AG09309 (cell line): ENCODE data around the gene EBF4.
"Not testable (repeated sequence)": the region's sequence is repeated elsewhere in the genome, so short reads cannot be mapped to it uniquely, and the experiment has no call there.

Experiments used
- DNase-seq: peaks from one replicate; pipeline ENCODE4 v3.0.0-alpha.2; 2010; ENCODE audit warnings: low read depth
- H3K4me3 ChIP-seq: 2 replicates; pipeline ENCODE4 v1.5.1; 2011; ENCODE audit warnings: mild to moderate bottlenecking, low read depth, low read length, moderate library complexity; ENCODE audit not compliant: control insufficient read depth
- TF ChIP-seq, protein P1 (sequence below): IDR thresholded peaks from 2 replicates; pipeline ENCODE4 v1.5.1; 2011; ENCODE audit warnings: mild to moderate bottlenecking, low read depth, low read length, inconsistent platforms; ENCODE audit not compliant: insufficient read depth, control insufficient read depth; ENCODE audit errors: missing control alignments

EBF4 gene

GRCh38 chr20:2695206-2695983 lies 2.8 kb downstream of the EBF4 start:
- DNase-seq: no peak
- H3K4me3 ChIP-seq: no peak overlapping the region
- TF ChIP-seq, protein P1, sequence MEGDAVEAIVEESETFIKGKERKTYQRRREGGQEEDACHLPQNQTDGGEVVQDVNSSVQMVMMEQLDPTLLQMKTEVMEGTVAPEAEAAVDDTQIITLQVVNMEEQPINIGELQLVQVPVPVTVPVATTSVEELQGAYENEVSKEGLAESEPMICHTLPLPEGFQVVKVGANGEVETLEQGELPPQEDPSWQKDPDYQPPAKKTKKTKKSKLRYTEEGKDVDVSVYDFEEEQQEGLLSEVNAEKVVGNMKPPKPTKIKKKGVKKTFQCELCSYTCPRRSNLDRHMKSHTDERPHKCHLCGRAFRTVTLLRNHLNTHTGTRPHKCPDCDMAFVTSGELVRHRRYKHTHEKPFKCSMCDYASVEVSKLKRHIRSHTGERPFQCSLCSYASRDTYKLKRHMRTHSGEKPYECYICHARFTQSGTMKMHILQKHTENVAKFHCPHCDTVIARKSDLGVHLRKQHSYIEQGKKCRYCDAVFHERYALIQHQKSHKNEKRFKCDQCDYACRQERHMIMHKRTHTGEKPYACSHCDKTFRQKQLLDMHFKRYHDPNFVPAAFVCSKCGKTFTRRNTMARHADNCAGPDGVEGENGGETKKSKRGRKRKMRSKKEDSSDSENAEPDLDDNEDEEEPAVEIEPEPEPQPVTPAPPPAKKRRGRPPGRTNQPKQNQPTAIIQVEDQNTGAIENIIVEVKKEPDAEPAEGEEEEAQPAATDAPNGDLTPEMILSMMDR: no peak

DNA sequence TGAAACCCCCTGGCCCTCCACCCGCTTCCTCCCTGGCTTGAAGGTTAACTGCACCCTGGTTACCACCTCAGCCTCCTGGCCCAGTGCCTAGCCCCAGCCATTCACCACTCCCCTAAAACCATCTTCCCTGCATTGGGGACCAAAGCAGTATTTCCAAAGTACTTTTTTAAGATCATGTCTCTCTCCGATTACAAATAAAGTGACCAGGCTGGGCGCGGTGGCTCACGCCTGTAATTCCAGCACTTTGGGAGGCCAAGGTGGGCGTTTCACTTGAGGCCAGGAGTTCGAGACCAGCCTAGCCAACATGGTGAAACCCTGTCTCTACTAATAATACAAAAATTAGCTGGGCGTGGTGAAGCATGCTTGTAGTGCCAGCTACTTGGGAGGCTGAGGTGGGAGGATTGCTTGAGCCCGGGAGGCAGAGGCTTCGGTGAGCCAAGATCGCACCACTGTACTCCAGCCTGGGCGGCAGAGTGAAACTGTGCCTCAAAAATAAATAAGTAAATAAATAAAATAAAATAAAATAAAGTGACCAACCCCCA lies 3.5 kb downstream of the EBF4 start:
- H3K4me3 ChIP-seq, DNase-seq: not testable (repeated sequence)

GRCh38 chr20:2696646-2697045 lies 4.1 kb downstream of the EBF4 start:
- TF ChIP-seq, protein P1: no peak
- no peak for DNase-seq
- no peak overlapping the region for H3K4me3 ChIP-seq

DNA sequence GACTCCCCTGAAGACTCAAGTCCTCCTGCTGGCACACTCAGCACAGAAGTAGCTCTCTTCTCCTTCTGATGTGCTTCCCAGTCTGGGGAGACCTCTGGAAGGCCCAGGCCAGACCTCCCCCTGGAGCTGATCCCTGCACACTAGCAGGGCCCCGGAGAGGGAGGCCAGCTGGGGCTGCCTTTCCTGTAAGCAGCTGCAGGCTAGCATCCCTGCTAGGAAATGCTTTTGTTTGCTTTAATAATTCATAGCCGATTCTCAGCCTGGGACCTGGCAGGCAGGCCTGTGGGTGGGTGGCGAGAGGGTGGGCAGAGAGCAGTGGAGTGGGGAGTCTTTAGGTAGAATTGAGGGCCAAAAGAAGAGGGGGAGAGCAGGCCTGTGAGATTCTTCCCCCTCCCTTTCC lies 5.2 kb downstream of the EBF4 start:
- no peak for DNase-seq
- TF ChIP-seq, protein P1: no peak
- H3K4me3 ChIP-seq: no peak overlapping the region

- no peak for DNase-seq
- TF ChIP-seq, protein P1: no peak
- no peak overlapping the region for H3K4me3 ChIP-seq
These were observed 5.7 kb downstream of the EBF4 start for GRCh38 chr20:2698186-2698817.

DNA sequence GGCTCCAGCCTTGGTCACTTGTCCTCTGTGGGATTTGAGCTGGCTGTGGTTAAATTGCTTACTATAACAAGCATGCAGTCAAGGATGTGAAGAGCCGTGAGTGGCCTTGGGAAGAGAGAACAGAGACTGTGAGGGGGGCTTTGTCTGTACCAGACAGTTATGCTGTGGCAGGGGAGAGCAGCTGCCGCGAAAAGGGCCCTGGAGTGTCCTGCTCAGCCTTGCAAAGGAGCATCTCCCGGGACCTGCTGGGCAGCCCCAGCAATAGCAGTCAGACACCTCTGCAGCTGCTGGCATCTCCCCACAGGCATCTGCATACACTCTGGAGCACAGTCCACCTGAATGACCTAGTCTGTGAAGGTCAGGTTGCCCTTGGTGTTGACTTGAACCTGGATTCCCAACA lies 6.3 kb downstream of the EBF4 start:
- DNase-seq: no peak
- TF ChIP-seq, protein P1: no peak
- H3K4me3 ChIP-seq: no peak overlapping the region

GRCh38 chr20:2699775-2700413 lies 7.3 kb downstream of the EBF4 start:
- no peak for DNase-seq
- no peak overlapping the region for H3K4me3 ChIP-seq
- TF ChIP-seq, protein P1: no peak
